Measurements from ENCODE around the gene UBXN10. TPM values are rescaled to one million over a fixed set of nuclear protein-coding genes. Genes with fewer than 3 reads are reported as not detected.

The UBXN10 gene
- total RNA-seq, 1 donor from 2014 or later: 0.09 TPM

DNA sequence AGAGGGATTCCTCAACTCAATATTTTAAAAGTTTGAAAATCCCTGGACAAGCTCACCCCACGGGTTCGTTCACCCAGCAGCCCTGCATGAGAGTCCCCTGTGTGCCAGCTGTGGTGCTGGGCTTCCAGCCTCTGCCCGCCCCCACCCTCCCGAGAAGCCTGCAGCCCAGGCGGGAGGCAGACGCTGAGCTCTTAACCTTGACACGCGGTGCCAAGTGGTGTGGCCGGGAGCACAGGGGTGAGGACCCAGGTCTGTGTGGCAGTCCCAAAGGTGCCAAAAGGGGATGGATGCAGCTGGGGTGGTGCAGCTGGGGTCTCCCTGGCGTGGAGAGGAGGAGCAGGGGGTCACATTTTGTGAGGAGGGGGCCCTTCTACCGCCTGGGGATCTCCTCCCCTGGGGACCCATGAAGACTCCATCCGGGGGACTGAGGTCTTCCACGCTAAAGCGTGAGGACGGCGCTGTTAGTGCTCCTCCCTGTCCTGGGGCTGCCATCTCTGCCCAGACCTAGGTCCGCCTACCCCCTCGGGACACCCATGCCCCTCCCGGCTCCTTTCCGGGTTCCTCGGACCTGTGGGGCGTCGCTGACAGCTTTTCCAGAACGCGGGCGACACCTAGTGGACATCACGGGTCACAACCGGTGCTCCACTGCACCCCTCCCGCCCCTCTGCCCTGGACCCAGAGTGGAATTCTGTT lies 33.8 kb upstream of the UBXN10 start:
- H3K9ac ChIP-seq (ENCODE audit: low read length): peak overlapping the region; percentile 21
- Mint-ChIP-seq H3K27me3 (ENCODE audit: low read depth, unreplicated experiment) (peaks cover 15% of the 10 kb centered on the region), H3K9me3 (ENCODE audit: unreplicated experiment) (peaks cover under 1% of the 10 kb centered on the region), H3K4me1 (ENCODE audit: low read depth, unreplicated experiment) (no peaks in the 10 kb centered on the region), H3K27ac (ENCODE audit: unreplicated experiment) (peak overlapping the region; percentile 47), H3K36me3 (ENCODE audit: low read depth, unreplicated experiment) (no peaks in the 10 kb centered on the region), H3K4me3 (ENCODE audit: unreplicated experiment) (no peak overlapping the region)
- peak overlapping the region; percentile 83 for H3K4me2 ChIP-seq (ENCODE audit: low read length)
- H2AFZ ChIP-seq (ENCODE audit: low read depth, low read length): peak overlapping the region; percentile 82
- H3K9me3 ChIP-seq (ENCODE audit: insufficient read depth, low read depth, low read length): no peaks in the 10 kb centered on the region
- peaks cover 2% of the 10 kb centered on the region for H3K27me3 ChIP-seq (ENCODE audit: insufficient read depth, low read length)
- no peak overlapping the region for H3K27ac ChIP-seq (ENCODE audit: low read depth, low read length)
- TF ChIP-seq, protein P1, sequence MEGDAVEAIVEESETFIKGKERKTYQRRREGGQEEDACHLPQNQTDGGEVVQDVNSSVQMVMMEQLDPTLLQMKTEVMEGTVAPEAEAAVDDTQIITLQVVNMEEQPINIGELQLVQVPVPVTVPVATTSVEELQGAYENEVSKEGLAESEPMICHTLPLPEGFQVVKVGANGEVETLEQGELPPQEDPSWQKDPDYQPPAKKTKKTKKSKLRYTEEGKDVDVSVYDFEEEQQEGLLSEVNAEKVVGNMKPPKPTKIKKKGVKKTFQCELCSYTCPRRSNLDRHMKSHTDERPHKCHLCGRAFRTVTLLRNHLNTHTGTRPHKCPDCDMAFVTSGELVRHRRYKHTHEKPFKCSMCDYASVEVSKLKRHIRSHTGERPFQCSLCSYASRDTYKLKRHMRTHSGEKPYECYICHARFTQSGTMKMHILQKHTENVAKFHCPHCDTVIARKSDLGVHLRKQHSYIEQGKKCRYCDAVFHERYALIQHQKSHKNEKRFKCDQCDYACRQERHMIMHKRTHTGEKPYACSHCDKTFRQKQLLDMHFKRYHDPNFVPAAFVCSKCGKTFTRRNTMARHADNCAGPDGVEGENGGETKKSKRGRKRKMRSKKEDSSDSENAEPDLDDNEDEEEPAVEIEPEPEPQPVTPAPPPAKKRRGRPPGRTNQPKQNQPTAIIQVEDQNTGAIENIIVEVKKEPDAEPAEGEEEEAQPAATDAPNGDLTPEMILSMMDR (IDR thresholded peaks at IDR 0.05; ENCODE audit: insufficient read depth, low read depth, low read length): peak; percentile 61
- no peak for TF ChIP-seq EZH2 (IDR thresholded peaks at IDR 0.05; ENCODE audit: insufficient read depth, low read length)
- DNase-seq (ENCODE audit: low read depth) (peak; percentile 40), FAIRE-seq (no peak)
- no peaks in the 10 kb centered on the region for H3K4me1 ChIP-seq (ENCODE audit: insufficient read depth, low read length)
- H3K4me3 ChIP-seq (ENCODE audit: insufficient read depth, low read depth, low read length): no peak overlapping the region
- H4K20me1 ChIP-seq (ENCODE audit: insufficient read depth, low read length): no peaks in the 10 kb centered on the region
- H3K79me2 ChIP-seq (ENCODE audit: insufficient read depth, low read length): no peaks in the 10 kb centered on the region
- H3K36me3 ChIP-seq (ENCODE audit: insufficient read depth, low read length): no peaks in the 10 kb centered on the region

GRCh38 chr1:20152599-20152930 lies 33.3 kb upstream of the UBXN10 start:
- Mint-ChIP-seq H3K27me3 (ENCODE audit: low read depth, unreplicated experiment) (peaks cover 13% of the 10 kb centered on the region), H3K4me1 (ENCODE audit: low read depth, unreplicated experiment) (no peaks in the 10 kb centered on the region), H3K36me3 (ENCODE audit: low read depth, unreplicated experiment) (no peaks in the 10 kb centered on the region), H3K9me3 (ENCODE audit: unreplicated experiment) (peaks cover 3% of the 10 kb centered on the region), H3K27ac (ENCODE audit: unreplicated experiment) (peak overlapping the region; percentile 47), H3K4me3 (ENCODE audit: unreplicated experiment) (no peak overlapping the region)
- no peaks in the 10 kb centered on the region for H3K36me3 ChIP-seq (ENCODE audit: insufficient read depth, low read length)
- H3K4me3 ChIP-seq (ENCODE audit: insufficient read depth, low read depth, low read length): no peak overlapping the region
- no peaks in the 10 kb centered on the region for H4K20me1 ChIP-seq (ENCODE audit: insufficient read depth, low read length)
- peak overlapping the region; percentile 83 for H3K4me2 ChIP-seq (ENCODE audit: low read length)
- no peaks in the 10 kb centered on the region for H3K79me2 ChIP-seq (ENCODE audit: insufficient read depth, low read length)
- no peak for FAIRE-seq
- TF ChIP-seq EZH2 (IDR thresholded peaks at IDR 0.05; ENCODE audit: insufficient read depth, low read length): no peak
- TF ChIP-seq, protein P1 (IDR thresholded peaks at IDR 0.05; ENCODE audit: insufficient read depth, low read depth, low read length): peak; percentile 0
- no peak overlapping the region for H3K27ac ChIP-seq (ENCODE audit: low read depth, low read length)
- H3K9me3 ChIP-seq (ENCODE audit: insufficient read depth, low read depth, low read length): no peaks in the 10 kb centered on the region
- peak overlapping the region; percentile 82 for H2AFZ ChIP-seq (ENCODE audit: low read depth, low read length)
- H3K27me3 ChIP-seq (ENCODE audit: insufficient read depth, low read length): peaks cover 2% of the 10 kb centered on the region
- H3K9ac ChIP-seq (ENCODE audit: low read length): no peak overlapping the region
- no peak for DNase-seq (ENCODE audit: low read depth)
- no peaks in the 10 kb centered on the region for H3K4me1 ChIP-seq (ENCODE audit: insufficient read depth, low read length)

- Histone ChIP-seq H3K36me3 (ENCODE audit: insufficient read depth, low read length) (no peaks in the 10 kb centered on the region), H4K20me1 (ENCODE audit: insufficient read depth, low read length) (no peaks in the 10 kb centered on the region), H3K27ac (ENCODE audit: low read depth, low read length) (no peak overlapping the region), H3K27me3 (ENCODE audit: insufficient read depth, low read length) (peaks cover 2% of the 10 kb centered on the region), H3K79me2 (ENCODE audit: insufficient read depth, low read length) (no peaks in the 10 kb centered on the region), H3K9me3 (ENCODE audit: insufficient read depth, low read depth, low read length) (no peaks in the 10 kb centered on the region), H3K4me2 (ENCODE audit: low read length) (no peak overlapping the region), H3K4me3 (ENCODE audit: insufficient read depth, low read depth, low read length) (no peak overlapping the region), H3K9ac (ENCODE audit: low read length) (no peak overlapping the region), H2AFZ (ENCODE audit: low read depth, low read length) (no peak overlapping the region), H3K4me1 (ENCODE audit: insufficient read depth, low read length) (no peaks in the 10 kb centered on the region)
- no peak for FAIRE-seq
- peaks cover 3% of the 10 kb centered on the region for H3K9me3 Mint-ChIP-seq (ENCODE audit: unreplicated experiment)
- no peak for TF ChIP-seq EZH2 (IDR thresholded peaks at IDR 0.05; ENCODE audit: insufficient read depth, low read length)
- TF ChIP-seq, protein P1 (IDR thresholded peaks at IDR 0.05; ENCODE audit: insufficient read depth, low read depth, low read length): no peak
- H3K4me3 Mint-ChIP-seq (ENCODE audit: unreplicated experiment): no peak overlapping the region
- no peak for DNase-seq (ENCODE audit: low read depth)
- H3K27ac Mint-ChIP-seq (ENCODE audit: unreplicated experiment): no peak overlapping the region
- H3K4me1 Mint-ChIP-seq (ENCODE audit: low read depth, unreplicated experiment): no peaks in the 10 kb centered on the region
- no peaks in the 10 kb centered on the region for H3K36me3 Mint-ChIP-seq (ENCODE audit: low read depth, unreplicated experiment)
- H3K27me3 Mint-ChIP-seq (ENCODE audit: low read depth, unreplicated experiment): peaks cover 10% of the 10 kb centered on the region
Measured at GRCh38 chr1:20153000-20153418, 32.9 kb upstream of the UBXN10 start.

Data from astrocyte (in vitro differentiated cells and primary cell).